GM18505 (cell line): ENCODE data around the gene GEMIN7.
"Not testable (repeated sequence)": the region's sequence is repeated elsewhere in the genome, so short reads cannot be mapped to it uniquely, and the experiment has no call there.

Experiments used
- ATAC-seq: cut with Tn5 transposase; IDR thresholded peaks from one replicate; pipeline ENCODE4 v1.9.1; 2021; ENCODE audit not compliant: unreplicated experiment
- POLR2A ChIP-seq: IDR thresholded peaks from 4 replicates; pipeline ENCODE4 v1.6.1; 2011; ENCODE audit warnings: borderline replicate concordance; ENCODE audit not compliant: insufficient read depth, insufficient read length; ENCODE audit errors: extremely low read depth

The GEMIN7 gene

DNA sequence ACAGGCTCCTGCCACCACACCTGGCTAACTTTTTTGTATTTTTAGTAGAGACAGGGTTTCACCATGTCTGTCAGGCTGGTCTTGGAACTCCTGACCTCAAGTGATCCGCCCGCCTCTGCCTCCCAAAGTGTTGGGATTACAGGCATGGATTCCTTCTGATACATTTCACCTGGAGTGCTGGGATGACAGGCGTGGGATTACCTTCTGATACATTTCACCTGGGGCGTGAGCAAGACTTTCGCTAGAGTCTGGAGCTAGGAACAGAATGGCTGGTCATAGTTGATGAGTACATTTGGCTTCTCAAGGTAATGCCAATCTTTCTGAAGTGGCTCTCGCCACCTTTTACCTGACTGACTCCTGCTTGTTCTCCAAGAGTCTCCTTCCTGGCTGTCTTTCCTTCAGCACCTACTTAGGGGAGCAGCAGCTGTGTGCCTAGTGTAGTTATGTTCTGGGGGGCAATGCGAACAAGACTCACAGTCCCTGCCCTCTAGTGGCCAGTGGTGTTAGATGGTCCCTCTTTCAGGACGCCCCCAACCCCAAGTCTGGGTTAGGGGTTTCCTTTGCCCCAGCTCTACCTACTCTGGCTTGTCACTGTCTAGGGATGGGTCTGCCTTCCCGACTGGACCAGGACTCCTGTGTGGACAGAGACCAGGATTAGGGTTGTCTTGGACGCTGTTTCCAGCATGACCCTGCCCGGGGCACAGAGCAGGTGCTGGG is 33.2 kb downstream of the GEMIN7 start:
- no peak for TF ChIP-seq POLR2A
- no peak for ATAC-seq

DNA sequence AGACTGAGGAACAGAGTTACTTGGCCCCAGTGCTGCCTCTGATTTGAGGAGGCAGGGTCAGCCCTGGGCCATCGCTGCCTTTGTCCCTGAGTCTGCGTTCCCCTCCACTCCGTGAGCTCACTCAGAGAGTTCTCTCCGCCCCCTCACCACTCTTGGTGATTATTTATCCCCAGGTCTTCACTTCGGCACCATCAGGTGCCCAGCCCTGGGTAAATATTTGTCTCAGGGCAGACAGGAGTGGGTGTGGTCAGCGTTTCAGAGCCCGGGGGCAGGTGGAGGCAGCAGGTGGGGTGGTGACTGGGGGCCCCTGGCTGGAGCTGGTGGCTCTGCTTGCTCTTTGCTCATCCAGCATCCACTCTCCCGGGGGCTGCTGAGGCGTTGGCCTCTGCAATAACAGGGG is 34.6 kb downstream of the GEMIN7 start:
- no peak for TF ChIP-seq POLR2A
- ATAC-seq, result no peak

DNA sequence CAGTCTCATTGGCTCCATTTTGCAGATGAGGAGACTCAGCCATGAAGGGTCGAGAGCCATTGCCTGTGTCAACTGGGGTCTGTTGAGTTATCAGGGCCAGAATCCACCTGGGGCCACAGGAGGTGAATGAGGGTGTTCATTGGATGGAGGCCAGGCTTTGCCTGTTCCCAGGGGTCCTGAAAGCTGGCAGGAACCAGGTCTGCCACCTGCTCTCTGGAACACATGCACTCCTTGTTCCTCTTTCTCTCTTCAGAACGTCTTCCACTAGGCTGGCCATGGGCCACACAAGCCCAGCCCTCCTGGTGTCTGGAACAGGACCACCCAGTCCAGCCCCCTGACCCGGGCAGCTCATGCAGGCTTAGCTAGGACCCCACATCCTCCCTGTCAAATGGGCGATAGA is 35.1 kb downstream of the GEMIN7 start:
- no peak for TF ChIP-seq POLR2A
- ATAC-seq, result no peak

DNA sequence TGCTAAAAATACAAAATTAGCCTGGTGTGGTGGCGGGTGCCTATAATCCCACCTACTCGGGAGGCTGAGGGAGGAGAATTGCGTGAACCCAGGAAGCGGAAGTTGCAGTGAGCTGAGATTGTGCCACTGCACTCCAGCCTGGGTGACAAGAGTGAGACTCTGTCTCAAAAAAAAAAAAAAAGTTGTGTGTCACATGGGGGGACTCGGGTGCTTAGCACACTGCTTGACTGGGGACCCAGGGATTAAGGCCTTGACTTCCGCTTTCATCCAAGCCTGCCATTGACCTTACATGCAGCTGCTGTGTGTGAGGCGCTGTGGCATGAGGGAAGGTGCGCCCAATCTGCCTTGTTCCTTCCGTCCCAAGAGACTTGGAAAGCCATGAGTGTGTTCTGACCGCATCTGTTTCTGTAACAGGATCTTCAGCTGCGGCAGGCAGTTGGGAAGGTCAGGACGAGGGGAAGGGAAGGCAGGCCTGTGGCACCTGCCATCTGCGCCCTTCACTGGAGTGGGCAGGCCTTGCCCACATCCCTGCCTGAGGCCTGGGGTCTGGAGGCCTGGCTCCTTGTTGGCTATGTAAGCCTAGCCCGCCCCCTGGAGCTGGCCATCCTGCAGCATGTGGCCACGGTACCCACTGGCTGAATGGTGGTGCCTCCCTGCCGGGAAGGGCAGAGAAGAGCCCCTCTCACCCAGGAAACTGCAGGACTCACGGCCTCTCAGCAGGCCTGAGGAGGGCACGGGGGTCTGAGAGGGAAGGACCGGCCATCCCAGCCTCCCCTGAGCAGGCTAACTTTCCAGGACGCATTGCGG is 37.0 kb downstream of the GEMIN7 start:
- ATAC-seq, result no peak
- no peak for TF ChIP-seq POLR2A

DNA sequence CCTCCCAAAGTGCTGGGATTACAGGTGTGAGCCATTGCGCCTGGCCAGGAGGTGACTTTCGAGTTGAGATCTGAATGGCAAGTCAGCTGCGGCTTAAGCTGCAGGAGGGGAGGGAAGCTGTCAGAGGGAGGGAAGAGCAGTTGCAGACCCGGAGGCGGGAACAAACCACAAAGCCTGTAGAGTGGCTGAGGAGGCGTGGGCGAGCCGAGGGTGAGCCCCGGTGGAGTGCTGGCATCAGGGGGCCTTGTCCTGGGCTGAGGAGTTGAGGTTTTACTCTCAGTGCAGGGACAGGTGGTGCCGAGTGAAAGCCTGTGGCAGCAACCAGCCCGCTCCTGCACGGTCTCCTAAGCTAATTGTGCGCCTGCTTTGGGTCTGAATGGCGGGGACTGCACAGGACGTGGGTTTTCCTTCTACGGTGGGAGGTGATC is 38.1 kb downstream of the GEMIN7 start:
- TF ChIP-seq POLR2A, result no peak
- no peak for ATAC-seq

DNA sequence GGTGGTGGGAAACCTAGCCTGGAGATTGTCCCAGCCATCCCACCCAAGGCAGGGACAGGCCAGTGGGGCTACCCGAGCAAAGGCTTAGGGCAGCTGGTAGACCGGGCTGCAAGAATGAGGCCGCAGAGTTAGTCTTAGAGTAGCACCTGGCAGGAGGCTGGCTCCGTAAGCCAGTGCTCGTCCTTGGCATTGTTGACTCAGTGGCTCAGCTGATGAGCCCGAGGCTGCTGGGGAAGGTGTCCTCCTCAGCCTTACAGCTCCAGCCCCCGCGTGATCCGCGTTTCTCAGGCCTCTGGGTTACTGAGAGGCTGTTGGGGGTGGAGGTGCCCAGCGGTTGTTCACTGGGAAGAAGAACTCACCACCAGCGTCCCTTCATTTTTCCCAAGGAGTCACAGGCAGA is 38.6 kb downstream of the GEMIN7 start:
- TF ChIP-seq POLR2A, result no peak
- no peak for ATAC-seq

DNA sequence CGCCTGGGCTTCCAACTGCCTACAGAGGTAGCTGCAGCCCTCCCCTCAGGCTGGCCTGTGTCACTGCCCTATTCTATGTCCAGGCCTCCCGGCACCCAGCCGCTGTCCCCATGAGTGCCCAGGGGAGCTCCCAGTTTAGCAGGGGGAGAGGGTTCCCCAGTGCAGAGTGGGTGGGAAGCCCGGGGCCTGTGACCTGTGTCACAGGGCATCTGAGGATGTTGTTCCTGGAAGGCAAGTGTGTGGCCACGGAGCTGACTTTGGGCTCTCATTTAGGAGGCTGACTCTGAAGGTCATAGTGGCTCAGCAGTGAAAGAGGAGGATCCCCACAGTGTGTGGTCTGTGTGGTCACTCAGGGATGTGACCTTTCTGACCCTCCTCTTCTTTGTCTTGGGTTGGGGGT is 39.0 kb downstream of the GEMIN7 start:
- ATAC-seq, result no peak
- TF ChIP-seq POLR2A, result no peak

DNA sequence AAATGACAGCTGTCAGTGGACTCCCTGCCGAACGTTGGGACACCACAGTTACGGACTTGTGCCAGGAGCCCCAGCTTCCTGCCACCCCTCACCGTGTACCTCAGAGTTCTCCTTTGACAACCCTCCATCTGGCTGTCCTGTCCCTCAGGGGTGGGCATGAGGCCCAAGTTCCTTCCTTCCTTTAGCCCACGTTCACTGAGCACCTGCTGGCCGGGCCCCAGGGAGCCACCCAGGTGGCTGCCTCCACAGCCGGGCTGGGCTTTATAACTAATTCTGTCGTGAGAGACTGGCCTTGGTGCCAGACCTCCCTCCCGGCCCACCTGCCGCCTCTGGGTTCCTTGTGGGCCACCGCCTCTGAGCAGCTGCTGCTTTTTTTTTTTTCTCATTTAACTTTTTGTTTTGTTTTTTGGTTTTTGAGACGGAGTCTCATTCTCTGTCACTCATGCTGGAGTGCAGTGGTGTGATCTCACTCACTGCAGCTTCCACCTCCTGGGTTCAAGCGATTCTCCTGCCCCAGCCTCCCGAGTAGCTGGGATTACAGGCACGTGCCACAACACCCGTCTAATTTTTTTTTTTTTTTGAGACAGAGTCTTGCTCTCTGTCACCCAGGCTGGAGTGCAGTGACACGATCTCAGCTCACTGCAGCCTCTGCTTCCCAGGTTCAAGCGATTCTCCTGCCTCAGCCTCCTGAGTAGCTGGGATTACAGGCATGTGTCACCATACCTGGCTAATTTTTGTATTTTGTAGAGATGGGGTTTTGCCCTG is 39.7 kb downstream of the GEMIN7 start:
- ATAC-seq, result not testable (repeated sequence)

DNA sequence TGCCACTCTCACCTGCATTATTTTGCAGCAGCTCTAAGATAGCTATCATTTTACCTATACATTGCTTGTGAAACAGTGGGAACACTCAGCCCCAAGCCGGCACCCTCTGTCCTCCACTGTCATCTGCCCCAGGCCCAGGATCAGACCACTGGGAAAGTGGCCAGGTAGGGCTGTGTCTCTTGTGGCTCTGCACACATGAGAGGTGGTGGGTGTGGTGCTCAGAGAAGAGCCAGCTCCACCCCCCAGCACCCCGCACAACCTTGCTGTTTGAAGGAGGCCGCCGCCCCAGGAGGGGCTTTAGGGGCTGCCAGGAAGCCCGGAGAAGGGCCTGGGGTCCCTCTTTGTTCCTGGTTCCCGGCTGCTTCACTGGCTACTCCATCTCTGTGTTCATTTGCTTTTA is 40.5 kb downstream of the GEMIN7 start:
- TF ChIP-seq POLR2A, result no peak
- ATAC-seq, result no peak

DNA sequence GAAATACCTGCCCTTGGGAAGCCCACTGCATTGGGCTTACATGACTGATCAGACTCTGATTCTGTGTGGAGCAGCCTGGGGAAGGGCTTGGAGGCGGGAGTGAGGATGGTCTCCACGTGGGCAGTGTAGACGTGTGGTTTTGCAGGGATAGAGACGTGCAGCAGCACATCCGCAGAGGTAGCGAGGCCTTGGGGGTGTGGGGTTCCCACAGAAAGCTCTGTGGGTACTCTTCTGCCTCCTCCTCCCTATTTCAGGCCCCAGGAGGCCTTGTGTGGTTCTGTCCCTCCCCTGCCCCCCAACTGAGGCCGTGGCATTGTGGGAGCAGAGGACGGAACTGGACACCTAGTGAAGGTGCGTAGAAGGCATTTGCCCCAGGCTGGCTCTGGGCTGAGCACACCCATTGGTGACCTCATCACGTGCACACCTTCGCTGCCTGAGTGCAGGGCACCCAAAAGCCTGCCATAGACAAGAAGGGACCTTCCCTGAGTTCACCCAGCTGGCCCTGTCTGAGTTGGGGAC is 42.8 kb downstream of the GEMIN7 start:
- no peak for ATAC-seq
- TF ChIP-seq POLR2A, result no peak

DNA sequence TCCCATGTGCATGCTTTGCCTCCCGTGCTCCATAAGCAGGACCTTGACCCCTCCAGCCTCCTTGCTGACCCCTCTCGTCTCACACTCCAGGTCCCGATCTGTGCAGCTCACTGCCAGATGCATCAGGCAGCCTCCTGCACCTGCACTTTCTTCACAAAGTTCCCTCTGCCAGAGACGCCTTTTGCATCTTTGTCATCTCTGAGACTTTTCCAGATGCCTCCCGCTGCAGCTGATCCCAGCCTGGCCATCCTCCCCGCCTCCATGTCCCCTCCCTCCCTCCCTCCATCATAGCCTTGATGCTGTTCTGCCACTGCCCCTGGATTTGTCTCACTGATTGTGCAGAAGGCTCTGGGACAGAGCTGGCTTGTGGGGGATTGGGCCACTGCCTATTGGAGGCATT is 43.8 kb downstream of the GEMIN7 start:
- ATAC-seq, result no peak

DNA sequence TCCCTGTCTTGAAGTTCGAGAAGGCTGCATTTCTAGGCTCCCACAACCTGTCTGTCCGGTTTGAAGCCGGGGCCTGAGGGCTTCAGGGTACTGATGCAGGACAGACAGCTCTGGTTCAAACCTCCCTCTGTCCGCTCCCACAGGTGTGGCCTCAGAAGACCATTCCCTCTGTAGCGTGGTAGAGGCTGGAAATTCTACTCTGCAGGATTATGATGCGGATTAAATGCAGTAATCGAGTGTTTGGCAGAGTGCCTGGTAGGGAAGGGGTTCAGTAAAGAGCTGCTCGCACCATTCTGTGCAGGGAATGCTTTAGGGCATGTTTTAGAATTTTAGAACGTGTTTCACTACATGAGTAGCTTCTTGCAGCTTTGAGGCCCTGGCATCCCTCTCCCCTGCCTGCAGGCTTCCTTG is 44.4 kb downstream of the GEMIN7 start:
- TF ChIP-seq POLR2A, result no peak
- no peak for ATAC-seq

More for the DNA sequence above, 43.8 kb downstream of the GEMIN7 start:
- TF ChIP-seq POLR2A, result no peak

DNA sequence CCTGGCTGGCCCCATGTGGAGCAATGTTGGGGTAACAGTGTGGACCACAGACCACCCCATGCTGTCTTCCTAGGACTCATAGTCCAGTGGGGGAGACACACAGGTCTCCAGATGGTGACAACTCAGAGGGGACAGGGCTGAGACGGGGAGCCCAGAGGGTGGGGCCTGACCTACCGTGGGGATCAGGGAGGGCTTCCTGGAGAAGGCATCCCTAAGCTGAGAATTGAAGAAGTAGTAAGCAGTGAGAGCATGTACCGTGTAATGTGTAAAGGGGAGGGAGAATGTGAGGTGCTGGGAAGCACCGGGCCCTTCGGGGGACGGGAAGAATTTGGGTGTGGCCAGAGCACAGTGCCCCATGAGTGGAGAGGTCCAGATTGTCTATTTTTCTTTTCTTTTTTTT is 45.0 kb downstream of the GEMIN7 start:
- no peak for TF ChIP-seq POLR2A

More for the DNA sequence above, 45.0 kb downstream of the GEMIN7 start:
- no peak for ATAC-seq
